GM19099 (cell line): ENCODE data around the gene SEMA4B.

ENCODE experiments used
- POLR2A ChIP-seq: IDR thresholded peaks from 3 replicates; pipeline ENCODE4 v1.6.1; 2011; ENCODE audit warnings: low read depth; ENCODE audit not compliant: insufficient read length; ENCODE audit errors: extremely low read depth

SEMA4B gene

DNA sequence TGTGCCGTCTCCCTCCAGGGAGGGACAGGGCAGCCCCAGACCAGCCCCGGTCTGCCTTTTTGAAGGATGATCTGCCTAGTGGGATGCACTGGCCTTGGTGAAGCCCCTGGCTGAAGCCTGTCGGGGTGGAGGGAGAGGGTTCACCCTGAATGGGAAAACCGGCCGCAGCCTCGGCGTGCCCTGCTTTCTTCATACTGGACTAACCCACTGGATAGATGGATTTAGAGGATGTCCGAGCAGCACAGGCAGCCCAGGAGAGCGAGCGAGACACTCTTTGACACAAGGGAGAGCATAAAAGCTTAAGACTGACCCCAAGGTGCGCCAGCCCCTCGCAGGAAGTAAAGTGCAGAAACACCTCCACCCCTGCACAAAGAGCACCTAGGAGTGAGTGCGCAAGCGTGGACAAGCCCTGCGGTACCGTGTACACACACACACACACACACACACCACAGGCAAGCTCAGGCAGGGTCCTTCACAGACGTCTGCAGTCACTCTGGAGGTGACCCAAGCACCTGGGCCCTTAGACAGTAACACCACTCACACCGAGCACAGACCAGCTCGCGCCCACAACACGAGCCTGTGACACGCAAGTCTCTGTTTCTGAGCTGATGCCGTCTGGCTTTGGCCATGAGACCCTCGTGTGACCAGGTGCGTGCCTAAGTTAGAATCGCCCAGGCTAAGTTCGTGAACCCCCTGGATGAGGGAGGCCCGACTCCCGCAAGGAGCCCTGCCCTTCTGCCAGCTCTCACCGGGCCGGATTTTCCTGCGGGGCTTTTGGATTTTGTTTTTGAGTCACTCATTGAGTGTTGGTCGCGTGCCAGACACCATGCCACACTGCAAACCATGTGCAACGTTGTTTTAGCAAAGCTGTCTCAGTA, 11.3 kb downstream of the SEMA4B start:
- TF ChIP-seq POLR2A: no peak

DNA sequence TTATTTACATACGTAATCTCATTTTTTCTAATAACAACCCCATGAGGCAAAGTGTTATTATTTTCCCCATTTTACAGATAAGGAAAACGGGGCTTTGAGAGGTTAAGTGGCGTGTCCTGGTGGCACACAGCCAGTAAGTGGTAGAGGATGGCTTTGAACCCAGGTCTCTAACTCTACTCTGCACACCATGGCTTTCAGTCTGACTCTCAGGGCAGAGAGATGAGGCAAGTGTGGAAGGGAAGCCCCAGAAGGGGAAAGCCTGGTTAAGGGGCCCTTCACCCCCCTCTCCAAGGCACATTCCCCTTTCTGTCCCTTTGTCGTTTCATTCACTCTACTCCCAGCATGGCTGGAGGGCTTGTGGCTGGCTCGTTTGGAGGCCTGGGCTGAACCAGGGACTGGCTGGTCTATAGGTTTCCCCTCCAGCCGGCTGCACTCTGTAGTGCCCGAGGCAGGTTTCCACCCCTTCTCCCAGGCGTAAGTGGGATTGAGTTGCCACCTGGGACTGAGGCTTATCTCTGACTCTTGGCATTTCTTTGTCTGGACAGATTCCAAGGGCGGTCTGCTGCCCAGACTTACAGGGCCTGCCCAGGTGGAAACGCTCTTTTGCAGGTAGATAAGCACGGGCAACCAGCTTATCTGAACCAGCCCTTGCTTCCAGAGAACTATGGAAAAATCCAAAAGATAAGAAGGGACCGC, 12.1 kb downstream of the SEMA4B start:
- TF ChIP-seq POLR2A: no peak

DNA sequence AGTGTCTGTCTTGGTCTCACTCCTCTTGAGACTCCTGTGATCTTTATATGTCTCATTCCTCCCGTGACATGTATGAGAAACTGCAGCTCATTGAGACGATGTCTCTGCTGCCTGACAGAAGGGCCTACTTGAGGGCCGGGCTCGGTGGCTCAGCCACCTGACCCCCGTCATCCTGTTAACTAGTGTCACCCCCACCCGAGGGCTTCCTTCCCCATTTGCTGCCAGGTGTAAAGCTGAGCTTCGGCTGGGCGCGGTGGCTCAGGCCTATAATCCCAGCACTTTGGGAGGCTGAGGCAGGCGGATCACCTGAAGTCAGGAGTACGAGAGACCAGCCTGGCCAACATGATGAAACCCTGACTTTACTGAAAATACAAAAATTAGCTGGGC, 12.7 kb downstream of the SEMA4B start:
- no peak for TF ChIP-seq POLR2A

DNA sequence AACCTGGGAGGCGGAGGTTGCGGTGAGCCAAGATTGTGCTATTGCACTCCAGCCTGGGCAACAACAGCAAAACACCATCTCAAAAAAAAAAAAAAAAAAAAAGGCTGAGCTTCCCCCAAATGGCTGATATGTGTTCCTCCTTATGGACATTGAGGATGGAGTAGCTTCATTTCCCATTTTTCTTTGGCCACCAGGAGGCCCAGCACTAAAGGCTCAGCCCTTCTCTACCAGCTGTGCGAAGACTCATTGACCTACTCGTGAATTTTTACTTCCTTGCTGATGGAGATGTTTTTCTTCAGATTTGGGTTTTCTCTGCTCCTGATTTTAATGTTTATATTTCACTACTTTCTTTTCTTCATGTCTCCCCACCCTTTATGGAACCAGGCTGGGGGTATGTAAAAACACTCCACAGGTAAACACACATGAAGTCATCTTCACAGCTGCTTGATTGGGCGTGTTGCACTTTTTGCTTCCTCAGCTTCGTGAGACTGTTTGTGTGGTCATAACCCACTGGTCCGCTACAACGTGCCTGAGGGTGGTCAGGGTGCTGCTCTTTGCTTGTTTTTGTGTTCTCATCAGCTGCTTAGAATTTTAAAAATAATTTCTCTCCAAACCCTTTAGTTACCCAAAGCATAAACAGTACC, 13.5 kb downstream of the SEMA4B start:
- TF ChIP-seq POLR2A: no peak

GRCh38 chr15:90217671-90218394, 16.7 kb downstream of the SEMA4B start:
- no peak for TF ChIP-seq POLR2A

DNA sequence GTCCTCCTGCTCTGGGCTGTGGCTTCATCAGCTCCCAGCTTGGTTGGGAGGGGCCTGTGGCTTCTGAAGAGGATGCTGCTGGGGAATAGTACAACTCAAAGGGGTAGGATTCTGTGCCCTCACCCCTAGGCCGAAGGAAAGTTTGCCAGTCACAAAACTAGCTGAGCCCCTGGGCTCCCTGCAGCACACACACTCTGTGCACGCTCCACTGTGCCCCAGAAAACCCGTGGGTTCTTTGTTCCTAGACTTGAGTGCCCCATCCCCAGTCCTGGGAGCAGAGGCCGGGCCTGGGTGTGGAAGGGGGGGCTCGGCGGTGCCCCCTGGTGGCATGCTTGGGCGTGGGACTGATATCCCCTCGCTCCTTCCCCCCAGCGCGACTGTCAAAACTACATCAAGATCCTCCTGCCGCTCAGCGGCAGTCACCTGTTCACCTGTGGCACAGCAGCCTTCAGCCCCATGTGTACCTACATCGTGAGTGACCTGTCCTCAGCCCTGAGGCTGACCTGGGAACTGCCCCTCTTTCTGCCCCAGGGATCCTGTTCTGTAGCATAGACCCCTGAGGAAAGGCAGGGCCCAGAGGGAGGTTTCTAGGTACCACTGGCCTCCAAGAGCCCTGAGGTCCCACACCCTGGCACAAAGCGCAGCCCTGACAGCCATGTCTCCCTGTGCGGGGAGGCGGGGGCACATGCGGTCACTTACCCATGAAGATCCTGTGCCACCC, 18.5 kb downstream of the SEMA4B start:
- TF ChIP-seq POLR2A: no peak

GRCh38 chr15:90221246-90221900, 20.2 kb downstream of the SEMA4B start:
- TF ChIP-seq POLR2A: no peak

- TF ChIP-seq POLR2A: no peak
Measured at GRCh38 chr15:90222547-90222946, 21.4 kb downstream of the SEMA4B start.

DNA sequence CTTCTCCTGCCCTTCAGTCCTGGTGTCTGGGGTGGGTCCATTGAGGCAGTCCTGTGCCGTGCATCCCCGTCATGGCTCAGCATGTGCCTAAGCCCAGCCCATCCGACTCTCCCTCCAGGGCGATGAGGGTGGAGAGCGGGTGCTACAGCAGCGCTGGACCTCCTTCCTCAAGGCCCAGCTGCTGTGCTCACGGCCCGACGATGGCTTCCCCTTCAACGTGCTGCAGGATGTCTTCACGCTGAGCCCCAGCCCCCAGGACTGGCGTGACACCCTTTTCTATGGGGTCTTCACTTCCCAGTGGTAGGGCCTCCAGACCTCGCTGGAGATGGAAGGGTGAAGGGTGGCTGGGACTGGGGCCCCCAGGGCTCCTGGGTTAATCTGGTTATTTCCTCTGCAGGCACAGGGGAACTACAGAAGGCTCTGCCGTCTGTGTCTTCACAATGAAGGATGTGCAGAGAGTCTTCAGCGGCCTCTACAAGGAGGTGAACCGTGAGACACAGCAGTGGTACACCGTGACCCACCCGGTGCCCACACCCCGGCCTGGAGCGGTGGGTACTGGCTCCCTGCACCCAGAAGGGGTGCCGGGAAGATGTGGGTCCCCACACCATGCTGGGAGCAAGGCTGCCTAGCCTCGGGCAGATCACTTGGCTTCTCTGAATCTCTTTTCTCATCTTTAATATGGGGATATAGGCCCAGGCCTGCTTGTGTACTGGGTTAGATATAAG, 22.5 kb downstream of the SEMA4B start:
- no peak for TF ChIP-seq POLR2A

GRCh38 chr15:90225047-90225446, 23.9 kb downstream of the SEMA4B start:
- no peak for TF ChIP-seq POLR2A

DNA sequence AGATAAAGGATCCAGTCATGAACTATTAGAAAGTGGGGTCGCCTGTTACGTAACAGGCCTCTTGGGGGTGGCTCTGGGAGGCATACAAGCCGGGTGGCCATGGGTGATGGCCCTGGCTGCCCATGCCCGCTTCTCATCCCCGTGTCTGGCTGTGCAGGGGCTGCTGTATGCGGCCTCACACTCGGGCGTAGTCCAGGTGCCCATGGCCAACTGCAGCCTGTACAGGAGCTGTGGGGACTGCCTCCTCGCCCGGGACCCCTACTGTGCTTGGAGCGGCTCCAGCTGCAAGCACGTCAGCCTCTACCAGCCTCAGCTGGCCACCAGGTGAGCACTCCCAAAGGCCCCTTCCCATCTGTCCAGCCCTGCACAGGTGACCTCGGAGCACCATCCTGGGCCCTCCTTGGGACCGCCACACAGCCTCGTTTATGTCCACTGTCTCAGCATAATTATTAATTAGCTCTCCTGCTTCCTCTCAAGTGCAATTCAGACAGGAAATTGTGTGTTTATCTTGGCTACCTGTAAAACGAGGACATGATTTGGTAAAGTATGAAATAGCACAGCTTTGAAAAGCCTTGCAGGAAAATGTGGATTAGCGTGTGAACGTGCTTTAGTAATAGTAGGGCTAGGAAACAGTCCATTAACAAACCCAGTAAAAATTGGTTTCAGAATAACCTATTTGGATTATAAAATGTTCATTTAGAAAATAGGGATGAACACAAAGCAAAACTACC, 24.5 kb downstream of the SEMA4B start:
- TF ChIP-seq POLR2A: no peak

- no peak for TF ChIP-seq POLR2A
Measured at GRCh38 chr15:90227336-90227735, 26.2 kb downstream of the SEMA4B start.
